Activated CD8-positive, alpha-beta memory T cell treated with anti-CD3 and anti-CD28 coated beads for 1 hour (primary cell): ENCODE results near the gene GLO1.
"Not testable (repeated sequence)": the region's sequence is repeated elsewhere in the genome, so short reads cannot be mapped to it uniquely, and the experiment has no call there.

ENCODE experiments used
- DNase-seq, 2 donors: peaks; one replicate each; pipeline ENCODE4 v3.0.0-alpha.2; 2020; ENCODE audit warnings: low read depth in 1 of 2; ENCODE audit errors: extremely low read depth in 1 of 2

Gene GLO1

GRCh38 chr6:38708496-38708895, 5.6 kb upstream of the GLO1 start:
- DNase-seq = no peak

DNA sequence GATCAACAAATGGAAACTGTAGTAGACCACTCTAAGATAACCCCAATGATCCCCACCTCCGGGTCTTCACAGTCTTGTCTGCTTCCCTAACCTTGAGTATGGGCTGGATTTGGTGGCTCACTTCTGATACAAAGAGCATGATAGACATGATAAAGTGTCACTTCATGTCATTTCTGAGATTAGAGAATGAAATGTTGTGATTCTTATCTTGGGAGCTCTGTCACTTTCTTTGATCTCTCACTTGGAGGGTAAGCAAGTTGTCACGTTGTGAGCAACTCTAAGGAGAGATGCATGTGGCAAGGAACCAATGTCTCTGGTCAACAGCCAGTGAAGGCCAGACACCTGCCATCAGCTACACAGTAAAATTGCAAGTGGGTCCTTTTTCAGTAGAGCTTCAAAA, 3.0 kb upstream of the GLO1 start:
- DNase-seq = no peak

- no peak for DNase-seq
Observed at GRCh38 chr6:38703949-38704590, 1.1 kb upstream of the GLO1 start.

- DNase-seq = no peak
Observed at GRCh38 chr6:38701551-38701950, 1.4 kb downstream of the GLO1 start.

DNA sequence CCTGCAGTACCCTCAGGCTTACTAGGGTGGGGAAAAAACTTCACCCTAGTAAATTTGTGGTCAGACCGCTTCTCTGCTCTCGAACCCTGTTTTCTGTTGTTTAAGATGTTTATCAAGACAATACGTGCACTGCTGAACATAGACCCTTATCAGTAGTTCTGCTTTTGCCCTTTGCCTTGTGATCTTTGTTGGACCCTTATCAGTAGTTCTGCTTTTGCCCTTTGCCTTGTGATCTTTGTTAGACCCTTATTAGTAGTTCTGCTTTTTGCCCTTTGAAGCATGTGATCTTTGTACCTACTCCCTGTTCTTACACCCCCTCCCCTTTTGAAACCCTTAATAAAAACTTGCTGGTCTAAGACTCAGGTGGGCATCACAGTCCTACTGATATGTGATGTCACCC, 3.2 kb downstream of the GLO1 start:
- DNase-seq = not testable (repeated sequence)

DNA sequence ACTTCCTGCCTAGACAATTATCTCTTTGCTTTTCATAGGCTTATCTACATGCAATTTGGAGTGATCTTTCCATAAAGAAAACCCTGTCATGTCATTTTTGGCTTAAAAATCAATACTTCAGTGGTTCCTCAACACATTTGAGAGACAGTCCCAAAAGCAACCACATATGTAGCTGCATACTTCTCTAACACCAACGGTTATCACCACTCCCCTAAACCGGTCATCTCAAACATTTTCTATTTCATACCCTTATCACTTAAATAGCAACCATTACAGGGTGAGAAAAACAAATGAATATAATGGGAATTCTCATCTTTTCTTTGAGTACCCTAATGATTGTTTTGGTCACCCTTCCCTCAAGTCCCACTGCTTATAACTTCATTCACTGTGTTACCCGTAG, 5.1 kb downstream of the GLO1 start:
- no peak for DNase-seq

- DNase-seq = no peak
Observed at GRCh38 chr6:38696345-38696744, 6.6 kb downstream of the GLO1 start.

GRCh38 chr6:38695933-38696332, 7.0 kb downstream of the GLO1 start:
- DNase-seq = no peak

DNA sequence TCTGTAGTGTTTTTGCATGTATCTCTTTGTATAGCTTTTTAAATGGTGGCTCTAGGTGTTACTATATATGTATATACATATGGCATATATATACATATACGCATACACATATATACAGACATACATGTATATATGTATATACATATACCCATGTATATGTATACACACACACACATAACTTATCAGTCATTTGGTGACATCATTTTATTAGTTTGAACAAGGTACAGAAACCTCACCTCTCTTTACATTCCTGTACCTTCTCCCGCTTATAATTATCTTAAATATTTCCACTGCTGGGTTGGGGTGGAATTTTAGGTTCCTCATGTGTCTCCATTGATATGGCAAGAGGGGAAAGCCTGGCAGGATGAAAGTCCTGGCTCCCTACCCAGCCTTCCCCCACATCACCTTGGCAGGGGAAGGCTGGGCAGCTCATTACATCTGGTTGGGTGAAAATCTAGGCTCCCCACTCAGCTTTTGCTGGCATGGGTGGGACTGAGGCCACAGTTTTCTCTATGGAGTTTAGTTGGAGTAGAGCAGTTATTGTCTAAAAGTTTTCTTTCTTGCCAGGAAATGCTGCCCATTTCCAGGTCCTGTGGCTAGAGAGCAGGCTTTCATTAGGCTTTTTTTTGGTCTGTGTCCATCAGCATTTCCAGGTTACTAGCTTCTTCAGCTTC, 7.6 kb downstream of the GLO1 start:
- DNase-seq = no peak

GRCh38 chr6:38688579-38689087, 14.3 kb downstream of the GLO1 start:
- no peak for DNase-seq

DNA sequence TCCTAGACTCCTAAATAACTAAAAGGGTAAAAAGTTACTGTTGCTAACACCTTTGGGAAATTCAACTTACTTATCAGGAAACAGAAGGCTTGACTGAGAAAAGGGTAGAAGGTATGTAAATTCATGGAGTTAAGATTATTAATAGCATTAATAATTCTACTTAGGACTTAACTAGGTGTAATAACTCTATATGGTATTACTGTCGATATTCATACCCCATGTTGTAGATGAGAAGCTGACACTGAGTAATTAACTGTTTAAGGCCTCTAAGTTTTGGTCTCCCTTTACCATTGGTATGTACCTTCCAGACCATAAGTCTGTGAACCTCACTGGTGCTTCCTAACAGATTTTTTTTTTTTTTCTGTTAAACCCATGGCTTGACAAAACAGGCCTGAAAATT, 15.4 kb downstream of the GLO1 start:
- no peak for DNase-seq

- DNase-seq = no peak
Observed at GRCh38 chr6:38687043-38687353, 15.9 kb downstream of the GLO1 start.

GRCh38 chr6:38686270-38687042, 16.5 kb downstream of the GLO1 start:
- DNase-seq = no peak

GRCh38 chr6:38684904-38685303, 18.0 kb downstream of the GLO1 start:
- DNase-seq = no peak

- no peak for DNase-seq
Observed at GRCh38 chr6:38684237-38684636, 18.7 kb downstream of the GLO1 start.

- DNase-seq = no peak
Observed at GRCh38 chr6:38681850-38682249, 21.1 kb downstream of the GLO1 start.

- no peak for DNase-seq
Observed at GRCh38 chr6:38679668-38680067, 23.3 kb downstream of the GLO1 start.

DNA sequence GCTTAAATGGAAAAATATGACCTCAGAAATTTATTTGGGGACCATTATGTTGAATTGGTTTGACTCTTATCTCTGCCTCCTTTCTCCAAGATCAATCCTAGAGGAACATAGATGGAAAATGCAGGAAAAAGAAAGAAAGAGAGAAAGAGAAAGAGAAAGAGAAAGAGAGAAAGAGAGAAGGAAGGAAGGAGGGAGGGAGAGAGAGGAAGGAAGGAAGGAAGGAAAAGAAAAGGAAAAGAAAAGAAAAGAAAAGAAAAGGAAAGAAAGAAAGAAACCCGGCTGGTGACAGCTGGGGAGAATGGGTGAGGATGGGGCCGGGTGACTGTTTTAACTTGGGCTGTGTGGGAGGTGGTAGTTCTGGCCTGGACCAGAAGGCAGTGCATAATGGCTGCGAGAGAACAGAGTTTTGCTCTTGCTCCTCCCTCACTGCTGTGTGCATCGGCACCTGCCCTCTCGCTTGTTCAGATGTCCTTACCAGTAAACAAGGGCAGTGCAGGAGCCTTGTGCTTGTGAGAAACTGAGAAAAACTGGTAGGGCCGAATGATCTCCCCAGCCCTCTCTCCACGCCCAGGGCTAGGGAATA, 24.7 kb downstream of the GLO1 start:
- DNase-seq = no peak

DNA sequence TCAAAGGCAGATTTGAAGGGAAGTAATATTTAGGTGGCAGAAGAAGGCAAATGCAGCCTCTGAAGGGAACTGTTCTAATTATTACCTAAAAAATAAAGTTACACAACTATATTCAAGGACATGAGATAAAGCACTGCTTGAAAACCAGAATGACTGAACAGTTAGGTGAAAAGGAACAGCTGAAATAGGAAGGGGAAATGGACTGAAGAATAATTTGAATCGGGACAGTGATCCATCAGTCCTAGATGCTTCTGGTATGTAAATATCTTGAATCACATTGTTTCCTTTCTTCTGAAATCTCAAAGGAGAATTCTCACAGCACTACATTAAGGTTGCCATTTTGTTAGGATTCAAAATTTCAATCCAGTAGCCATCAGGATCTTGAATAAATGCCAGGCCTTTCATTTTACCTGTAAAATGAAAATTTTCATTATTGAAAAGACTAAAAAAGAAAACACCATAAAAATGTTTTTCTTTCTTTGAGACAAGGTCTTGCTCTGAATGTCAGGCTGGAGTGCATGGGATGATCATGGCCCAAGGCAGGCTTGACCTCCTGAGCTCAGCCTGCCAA, 25.9 kb downstream of the GLO1 start:
- DNase-seq = no peak

DNA sequence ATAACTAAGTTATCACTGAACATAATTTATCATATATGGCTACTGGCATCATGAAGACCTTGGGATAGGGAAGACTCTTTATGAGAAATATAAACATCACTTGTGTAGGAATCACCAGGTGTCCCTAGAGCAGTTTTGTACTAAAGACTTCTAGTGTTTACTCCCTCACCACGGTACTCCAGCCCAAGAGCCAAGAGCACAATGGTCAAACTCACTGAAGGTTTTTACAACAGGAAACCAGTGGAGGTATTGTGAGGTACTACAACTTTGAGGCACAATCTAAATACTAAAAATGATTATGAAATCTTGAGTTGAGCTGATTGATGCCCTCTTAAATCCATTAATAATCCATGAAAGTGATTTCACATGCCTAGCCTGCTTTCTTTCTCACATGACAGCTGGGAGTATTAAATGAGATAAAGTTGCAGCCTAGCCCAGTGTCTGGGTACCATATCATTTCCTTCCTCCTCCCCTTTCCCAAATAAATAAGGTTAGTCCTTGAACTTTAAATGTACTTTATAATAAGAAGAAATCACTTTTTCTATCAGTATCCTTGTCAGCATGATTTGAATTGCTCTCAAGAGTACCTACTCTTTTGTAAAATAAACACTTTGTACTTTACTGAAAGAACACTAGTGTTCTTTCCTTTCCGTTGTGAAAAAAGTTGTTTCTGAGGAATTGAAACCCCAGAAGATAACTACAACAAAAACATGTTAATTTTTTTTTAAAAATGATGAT, 26.5 kb downstream of the GLO1 start:
- DNase-seq = no peak
